GM21381 (cell line): ENCODE results near the gene ARRDC2.
A peak's percentile ranks its signal among the peaks of the same experiment; 100 is the strongest.
"Not testable (repeated sequence)": the region's sequence is repeated elsewhere in the genome, so short reads cannot be mapped to it uniquely, and the experiment has no call there.

Source experiments
- ATAC-seq: cut with Tn5 transposase; IDR thresholded peaks from one replicate; pipeline ENCODE4 v1.9.1; 2021; ENCODE audit warnings: mild to moderate bottlenecking, moderate library complexity; ENCODE audit not compliant: unreplicated experiment

The ARRDC2 gene

DNA sequence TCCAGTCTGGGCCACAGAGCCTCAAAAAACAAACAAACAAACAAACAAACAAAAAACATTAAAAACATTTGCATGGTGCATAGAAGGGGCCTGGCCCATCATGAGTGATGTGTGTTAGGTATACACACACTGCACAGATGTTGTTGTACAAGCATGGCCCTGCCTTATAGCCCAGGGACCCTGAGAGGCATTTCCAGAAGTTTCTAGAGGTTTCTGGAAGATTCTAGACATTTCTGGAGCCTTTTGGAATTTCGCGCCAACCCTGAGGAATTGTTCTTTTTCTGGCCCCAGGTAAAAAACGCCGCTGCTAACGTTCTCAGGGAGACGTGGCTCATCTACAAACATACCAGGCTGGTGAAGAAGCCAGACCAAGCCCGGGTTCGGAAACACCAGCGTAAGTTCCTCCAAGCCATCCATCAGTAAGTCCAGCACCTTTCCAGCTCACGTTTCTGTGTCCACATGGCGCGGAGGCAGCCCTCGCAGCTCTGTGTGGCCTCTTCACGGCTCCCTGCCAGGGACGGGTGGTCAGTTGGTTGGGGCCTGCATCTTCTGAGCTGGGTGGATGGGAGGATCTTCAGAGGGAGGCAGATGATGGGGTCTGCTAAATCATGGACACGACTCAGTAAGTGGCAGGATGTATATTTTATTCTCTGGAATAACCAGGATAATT, 18.4 kb upstream of the ARRDC2 start:
- ATAC-seq: no peak

DNA sequence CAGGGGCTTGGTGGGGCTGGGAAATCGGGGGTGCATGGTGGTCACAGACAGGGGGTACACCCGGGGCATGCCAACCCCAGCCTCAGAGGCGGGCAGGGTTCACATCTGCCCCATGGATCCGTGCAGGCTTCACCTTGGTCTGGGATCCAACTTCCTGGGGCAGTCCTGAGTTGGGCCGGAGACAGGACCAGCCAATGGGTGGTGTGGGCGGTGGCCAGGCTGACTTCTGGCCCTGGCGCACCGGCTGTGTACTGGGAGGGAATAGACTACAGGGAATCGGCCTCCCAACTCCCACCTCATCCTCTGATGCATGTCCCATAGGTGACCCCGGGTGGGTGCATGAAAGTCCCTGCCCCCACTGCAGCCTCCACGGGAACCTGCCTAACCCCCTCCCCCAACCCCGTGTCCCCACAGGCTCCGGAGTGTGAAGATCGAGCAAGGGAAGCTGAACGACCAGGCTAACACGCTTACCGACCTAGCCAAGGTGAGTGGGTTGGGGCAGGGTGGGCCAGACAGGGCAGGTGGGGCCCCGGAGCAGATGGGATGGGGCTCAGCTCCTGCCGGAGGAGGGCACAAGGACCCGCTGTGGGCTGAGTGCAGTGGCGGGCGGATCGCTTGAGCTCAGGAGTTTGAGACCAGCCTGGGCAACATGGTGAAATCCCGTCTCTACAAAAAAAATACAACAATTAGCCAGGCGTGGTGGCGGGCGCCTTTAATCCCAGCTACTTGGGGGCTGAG, 14.7 kb upstream of the ARRDC2 start:
- ATAC-seq: no peak

DNA sequence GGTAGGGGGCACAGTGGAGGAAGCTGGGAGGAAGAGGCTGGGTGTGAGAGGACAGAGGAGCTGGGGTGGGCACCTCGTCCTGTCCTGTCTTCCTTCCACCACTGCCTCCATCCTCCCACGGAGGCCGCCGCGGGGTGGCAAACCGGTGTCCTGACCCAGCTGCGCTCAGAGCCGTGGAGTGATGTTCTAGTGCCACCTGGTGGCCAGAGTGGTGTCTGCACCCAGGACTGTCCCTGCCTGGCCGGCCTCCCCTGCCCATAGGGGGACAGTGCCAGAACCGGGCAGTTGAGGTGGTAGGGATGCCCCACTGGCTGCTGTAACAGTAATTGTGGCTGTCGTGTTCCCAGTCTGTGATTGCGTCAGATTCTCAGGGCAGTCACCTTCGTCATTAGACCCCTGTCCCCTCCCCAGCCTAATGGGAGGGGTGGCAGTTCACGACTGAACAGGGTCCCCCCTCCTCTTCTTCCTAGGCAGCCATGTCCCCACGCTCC, 11.1 kb upstream of the ARRDC2 start:
- no peak for ATAC-seq

DNA sequence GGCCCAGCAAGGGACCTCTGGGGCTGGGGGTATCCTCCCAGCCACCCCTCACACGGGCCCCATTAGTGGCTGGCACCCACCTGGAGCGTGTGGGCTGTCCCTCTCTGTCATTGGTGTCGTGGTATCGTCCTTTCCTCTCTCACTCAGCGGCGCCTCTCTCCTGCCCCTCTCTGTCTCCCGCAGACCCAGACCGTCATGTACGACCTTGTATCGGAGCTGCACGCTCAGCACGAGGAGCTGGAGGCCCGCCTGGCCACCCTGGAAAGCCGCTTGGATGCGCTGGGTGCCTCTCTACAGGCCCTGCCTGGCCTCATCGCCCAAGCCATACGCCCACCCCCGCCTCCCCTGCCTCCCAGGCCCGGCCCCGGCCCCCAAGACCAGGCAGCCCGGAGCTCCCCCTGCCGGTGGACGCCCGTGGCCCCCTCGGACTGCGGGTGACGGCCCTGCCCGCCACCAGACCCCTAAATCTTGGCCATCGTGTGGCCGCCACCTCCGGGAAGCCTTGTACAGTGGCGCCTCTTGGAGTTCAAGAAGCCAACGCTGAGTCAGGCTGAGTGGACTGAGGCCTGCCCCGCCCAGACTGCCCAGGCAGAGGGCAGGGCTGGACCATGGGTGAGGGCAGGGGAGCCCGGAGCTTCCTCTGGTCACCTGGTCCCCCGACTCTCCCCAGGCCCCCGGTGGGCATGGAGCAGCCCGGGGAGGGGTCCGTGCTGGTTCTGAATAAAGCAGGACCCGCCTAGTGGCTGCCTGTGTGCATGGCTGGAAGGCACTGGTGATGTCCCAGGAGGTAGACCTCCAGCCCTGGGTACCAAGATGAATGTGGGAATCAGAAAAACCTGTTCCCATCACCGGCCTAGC, 9.8 kb upstream of the ARRDC2 start:
- ATAC-seq: no peak

DNA sequence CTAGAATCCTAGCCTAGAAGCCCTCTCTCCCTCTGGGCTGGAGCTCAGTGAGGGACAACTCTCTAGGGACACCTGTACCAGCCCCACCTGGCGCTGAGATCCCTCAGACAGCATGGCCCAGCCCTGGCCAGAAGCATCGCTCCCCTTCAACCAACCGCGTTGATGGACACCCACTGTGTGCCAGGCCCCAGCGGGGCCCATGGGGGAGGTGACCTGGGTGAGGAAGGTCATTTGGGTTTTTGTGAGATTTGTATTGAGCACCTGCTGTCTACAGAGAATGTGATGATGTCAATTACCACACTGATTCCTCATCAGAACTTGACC, 9.2 kb upstream of the ARRDC2 start:
- ATAC-seq: no peak

DNA sequence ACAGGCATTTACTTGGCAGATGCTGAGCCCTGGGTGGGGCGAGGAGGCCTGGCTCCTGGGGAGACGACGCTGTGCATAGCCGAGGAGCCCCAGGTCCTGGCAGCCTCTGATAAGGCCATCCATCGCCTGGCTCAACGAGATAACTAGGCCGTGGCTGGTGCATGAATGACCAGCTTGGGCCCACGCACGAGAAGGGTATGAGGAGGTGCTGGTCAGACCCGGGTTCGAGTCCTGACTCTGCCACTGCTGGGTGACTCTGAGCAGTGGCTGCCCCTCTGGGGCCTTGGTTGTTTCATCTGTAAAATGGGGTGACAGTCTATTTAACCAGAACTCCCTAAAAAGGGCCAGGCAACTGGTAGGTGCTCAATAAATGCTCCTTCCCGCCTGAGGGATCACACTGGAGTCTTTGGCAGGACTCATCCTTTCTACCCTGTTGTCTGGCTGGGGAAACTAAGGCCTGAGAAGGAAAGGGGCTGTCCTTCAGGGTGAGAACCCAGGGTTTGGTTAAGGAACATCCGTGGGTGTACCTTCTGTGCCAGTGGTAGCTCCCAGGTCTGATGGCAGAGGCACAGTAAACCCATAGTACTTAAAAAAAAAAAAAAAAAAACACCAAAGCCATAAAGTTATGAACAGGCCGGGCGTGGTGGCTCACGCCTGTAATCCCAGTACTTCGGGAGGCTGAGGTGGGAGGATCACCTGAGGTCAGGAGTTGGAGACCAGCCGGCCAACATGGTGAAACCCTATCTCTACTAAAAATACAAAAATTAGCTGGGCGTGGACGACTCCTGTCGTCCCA, 8.1 kb upstream of the ARRDC2 start:
- no peak for ATAC-seq

DNA sequence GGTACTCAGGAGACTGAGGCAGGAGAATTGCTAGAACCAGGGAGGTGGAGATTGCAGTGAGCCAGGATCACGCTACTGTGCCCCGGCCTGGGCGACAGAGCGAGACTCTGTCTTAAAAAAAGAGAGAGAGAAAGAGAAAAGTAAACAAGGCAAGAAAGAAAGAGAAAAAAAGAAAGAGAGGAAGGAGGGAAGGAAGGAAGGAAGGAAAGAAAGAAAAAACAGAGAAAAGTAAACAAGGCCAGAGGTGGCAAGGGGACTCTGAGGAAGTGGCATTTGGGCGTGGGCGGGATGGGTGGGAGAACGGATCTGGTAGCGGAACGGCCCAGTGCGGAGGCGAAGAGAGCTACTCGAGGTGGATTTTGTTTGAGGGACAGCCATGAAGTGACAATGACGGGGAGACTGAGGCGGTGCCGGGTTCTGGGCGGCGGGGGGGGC, 7.5 kb upstream of the ARRDC2 start:
- ATAC-seq: peak; percentile 23

DNA sequence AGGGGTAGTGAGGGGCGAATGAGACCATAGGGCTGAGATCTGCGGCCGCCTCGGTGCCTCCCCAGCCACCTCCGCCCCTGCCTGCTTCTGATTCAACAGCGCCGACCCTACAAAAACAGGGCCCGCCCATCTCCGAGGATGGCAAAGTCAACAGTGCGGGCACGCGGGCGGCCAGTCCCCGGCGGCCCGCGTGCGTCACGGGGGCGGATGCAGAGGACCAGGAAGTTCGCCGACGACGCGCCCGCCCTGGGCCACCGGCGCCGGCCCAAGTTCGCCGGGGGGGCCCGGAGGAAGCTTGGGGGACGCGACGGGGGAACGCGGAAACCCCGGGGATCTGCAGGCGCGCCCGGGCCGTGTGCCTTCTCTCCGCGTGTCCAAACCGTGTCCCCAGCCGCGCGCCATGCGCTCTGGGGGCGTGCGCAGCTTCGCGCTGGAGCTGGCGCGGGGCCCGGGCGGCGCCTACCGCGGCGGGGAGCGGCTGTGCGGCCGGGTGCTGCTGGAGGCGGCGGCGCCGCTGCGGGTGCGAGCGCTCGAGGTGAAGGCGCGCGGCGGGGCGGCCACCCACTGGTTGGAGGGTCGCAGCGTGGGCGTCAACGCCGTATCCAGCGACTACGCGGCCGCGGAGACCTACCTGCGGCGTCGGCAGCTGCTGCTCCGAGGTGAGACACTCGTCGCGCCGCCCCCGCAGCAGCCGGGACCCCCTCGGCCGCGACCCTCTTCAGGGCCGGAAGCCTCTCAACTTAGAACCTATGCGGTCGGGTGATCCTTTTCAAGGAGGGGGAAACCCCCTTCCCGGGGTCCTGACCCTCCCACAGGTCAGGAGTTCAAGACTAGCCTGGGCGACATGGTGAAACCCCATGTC, 6.8 kb upstream of the ARRDC2 start:
- ATAC-seq: peak; percentile 73

DNA sequence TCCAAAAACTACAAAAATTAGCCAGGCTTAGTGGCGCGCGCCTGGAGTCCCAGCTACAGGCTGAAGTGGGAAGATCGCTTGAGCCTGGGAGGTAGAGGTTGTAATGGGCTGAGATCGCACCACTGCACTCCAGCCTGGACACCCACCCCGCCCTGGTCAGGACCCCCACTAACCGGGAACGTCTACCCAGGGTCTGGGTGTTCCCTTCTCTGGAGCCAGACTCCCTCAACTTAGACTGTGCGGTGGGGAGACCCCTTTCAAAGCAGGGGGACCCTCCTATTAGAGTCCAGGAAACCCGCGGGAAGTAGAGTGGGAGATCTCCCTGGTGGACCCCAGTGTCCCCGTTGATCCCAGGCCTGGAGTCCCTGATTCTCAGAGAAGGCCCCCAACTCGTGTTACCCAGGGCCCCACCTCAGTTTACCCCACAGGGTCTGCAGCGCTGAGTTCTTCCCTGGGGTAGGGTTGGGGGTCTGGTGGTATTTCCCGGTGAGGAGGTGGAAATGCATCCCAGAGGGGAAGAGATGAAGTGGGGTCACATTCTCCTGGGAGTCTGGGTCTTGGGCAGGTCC, 6.1 kb upstream of the ARRDC2 start:
- peak; percentile 6 for ATAC-seq

DNA sequence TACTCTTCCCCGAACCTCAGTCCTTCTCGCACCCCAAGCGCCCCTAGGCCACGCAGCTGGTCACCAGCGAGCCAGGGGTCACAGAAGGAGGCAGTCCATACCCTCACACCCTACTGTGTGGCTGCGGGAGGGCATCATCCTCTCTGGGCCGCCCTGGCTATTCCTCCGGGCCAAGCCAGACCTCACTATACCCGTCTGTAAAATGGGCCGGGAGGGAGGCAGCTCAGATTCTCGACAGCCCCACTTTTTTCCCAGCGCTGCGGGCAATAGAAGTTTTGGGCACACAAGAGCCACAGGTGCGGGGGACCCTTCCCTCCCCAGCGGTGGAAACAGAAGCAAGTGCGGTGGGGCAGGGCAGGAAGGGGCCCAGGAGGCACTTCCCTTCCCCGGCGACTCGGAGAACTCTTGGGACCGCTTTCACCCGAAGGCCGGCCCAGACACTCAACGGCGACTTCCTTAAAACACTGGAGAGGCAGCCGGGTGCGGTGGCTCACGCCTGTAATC, 5.6 kb upstream of the ARRDC2 start:
- no peak for ATAC-seq

DNA sequence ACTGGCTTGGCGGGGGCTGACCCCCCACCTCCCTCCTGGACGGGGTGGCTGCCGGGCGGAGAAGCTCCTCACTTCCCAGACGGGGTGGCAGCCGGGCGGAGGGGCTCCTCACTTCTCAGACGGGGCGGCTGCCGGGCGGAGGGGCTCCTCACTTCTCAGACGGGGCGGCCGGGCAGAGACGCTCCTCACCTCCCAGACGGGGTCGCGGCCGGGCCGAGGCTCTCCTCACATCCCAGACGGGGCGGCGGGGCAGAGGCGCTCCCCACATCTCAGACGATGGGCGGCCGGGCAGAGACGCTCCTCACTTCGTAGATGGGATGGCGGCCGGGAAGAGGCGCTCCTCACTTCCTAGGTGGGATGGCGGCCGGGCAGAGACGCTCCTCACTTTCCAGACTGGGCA, 2.2 kb upstream of the ARRDC2 start:
- not testable (repeated sequence) for ATAC-seq

DNA sequence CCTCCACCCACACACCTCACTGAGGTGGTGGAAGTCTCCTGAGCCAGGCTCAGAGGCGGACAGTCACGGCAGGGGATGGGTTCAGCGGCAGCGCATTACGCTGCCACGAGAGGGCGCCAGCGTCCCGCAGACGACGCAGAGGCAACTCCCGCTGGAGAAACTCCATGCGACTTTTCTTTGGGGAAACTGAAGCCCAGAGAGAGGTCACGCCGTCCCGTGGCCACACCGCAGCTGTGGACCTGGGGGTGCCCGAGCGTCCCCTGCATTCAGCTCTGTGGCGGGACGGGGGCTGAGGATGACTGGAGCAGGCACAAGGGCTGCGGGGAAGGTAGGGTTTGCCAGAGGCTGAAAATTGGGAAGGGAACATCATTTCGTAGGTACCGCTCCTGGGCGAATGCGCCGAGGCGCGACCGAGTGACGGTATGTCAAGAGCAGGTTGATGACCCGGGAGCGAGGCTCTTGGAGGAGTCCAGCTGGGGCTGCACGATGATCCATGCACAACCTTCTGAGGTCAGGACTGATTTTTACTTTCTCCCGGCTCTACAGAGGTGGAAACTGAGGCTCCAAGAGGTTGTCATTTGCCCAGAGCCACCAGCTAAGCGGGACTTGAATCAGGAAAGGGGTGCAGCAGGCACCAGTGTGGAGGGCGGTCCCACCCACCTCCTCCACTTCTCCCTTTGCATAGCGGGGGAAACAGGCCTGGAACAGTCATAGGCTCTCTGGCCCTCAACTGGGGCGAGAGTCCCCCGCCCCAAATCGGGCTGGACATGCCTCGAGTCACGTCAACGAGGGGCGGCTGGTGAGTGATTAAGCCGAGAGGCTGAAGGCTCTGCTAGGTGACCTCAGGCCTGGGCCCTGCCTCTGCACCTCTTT, 690 bp upstream of the ARRDC2 start:
- peak; percentile 49 for ATAC-seq

DNA sequence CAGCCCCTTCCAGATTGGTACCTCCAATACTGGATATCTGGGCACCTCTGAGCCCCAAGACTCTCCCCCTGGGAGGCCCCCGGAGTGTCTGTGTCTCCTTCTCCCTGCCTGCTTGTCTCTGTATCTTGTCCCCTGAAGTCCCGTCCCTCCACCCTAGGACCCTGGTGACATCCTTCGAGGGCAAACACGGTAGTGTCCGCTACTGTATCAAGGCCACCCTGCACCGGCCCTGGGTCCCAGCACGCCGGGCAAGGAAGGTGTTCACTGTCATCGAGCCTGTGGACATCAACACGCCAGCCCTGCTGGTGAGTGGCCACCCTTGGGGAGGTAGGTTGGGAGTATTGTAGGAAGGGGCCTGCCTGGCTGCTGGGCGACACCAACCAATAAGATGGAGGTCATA, 844 bp downstream of the ARRDC2 start:
- ATAC-seq: no peak

DNA sequence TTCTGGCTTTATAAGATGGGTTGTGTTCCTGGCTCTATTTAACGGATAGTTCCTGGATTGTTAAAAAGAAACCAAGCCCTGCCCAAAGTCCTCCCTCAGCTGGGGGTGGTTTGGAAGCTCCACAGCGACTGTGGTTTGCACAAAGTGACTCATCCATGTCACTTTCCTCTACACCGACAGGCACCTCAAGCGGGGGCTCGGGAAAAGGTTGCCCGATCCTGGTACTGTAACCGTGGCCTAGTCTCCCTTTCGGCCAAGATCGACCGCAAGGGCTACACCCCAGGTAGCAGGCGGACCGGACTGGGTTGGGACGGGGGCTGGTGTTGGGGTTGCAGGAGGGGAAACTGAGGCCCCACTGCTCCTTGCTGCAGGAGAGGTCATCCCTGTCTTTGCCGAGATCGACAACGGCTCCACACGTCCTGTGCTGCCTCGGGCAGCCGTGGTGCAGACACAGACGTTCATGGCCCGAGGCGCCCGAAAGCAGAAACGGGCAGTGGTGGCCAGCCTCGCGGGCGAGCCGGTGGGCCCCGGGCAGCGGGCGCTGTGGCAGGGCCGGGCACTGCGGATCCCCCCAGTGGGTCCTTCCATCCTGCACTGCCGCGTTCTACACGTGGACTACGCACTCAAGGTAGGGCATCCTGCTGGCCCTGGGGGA, 1.6 kb downstream of the ARRDC2 start:
- ATAC-seq: no peak

DNA sequence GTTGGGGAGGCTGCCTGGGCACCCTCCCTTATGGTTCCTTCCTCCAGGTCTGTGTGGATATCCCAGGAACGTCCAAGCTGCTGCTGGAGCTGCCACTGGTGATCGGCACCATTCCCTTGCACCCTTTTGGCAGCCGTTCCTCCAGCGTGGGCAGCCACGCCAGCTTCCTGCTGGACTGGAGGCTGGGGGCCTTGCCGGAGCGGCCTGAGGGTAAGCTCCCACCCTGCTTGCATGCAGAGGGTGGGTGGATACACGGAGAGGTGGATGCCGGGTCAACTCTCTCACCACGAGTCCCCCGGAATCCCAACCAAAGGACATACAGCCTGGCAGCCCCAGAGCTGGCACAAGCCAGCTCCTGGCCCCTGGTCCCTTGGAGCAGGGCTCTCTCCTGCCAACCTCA, 2.2 kb downstream of the ARRDC2 start:
- no peak for ATAC-seq

DNA sequence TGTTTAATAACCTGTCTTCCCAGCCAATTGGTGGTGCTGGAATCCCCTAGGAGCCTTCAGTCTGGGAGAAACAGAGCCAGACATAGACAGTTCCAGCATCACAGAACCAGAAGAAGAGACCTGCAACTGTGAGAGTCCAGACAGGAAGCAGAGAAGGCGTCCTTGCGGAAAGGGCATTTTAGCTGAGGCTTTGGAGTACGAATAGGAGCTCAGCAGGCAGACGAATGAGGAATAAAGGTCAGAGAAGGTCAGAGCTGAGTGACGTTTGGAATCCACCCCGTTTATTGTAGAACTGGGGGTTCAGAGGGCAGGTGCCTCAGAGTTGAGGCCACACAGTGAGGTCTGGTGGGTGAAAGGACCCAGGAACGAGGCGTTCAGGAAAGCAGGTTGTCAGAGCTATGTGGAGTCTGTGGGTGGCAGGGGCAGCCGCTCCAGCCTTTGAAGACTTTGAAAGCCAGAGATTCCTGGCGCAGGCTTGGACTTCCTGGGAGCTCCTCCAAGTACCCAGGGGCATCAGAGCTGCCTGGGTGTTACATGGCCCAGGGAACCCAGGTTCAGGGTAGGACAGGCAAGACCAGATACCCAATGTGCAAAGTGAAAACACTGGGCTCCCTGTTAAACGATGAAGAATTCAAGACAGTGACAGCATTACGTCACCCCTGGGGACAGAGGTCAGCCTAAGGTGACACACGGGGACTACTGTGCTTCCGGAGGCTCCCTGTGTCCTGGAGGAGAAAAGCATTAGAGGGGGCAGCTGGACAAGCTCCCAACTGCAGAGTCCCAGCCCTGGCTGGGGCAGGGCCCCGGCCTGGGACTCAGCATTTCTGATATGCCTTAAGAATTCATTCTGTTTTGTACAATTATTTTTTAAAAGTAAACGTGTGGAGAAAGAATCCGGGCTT, 5.5 kb downstream of the ARRDC2 start:
- ATAC-seq: no peak

DNA sequence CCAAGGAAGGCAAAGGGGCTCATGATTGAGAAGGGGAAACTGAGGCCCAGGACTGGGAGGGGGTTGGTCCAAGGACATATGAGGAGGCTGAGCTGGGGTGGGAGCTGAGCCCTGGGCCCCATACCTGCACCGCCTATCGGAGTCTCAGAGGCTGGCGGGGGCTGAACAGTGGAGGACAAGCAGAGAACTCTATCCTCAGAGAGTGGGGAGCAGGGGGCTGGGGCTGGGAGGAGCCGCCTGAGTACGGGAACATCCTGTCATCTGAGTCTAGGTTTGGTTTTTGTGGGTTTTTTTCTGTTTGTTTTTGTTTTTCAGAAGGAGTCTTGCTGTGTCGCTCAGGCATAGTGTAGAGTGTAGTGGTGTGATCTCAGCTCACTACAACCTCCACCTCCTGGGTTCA, 6.2 kb downstream of the ARRDC2 start:
- no peak for ATAC-seq
